Transverse colon (tissue), 4 donors: ENCODE measurements around the gene PSG2. TPM values are rescaled to one million over a fixed set of nuclear protein-coding genes. Genes with fewer than 3 reads are reported as not detected.
"Not testable (repeated sequence)": the region's sequence is repeated elsewhere in the genome, so short reads cannot be mapped to it uniquely, and the experiment has no call there.

Experiments
- DNase-seq: peaks from one replicate; pipeline ENCODE4 v3.0.0-alpha.2; 2019
- H3K27ac ChIP-seq, 4 donors: fragments of 200-600 bp; sonication (generic); 2 replicates each; pipeline ENCODE4 v1.5.1; 2016 to 2018; ENCODE audit warnings: inconsistent platforms in 4 of 4
- H3K27me3 ChIP-seq: fragments of 200-600 bp; sonication (generic); 2 replicates; pipeline ENCODE4 v1.5.1; 2017; ENCODE audit warnings: inconsistent platforms
- H3K36me3 ChIP-seq, 4 donors: fragments of 200-600 bp; sonication (generic); 2 replicates each; pipeline ENCODE4 v1.5.1; 2017 to 2019; ENCODE audit warnings: inconsistent platforms in 4 of 4
- H3K4me1 ChIP-seq, 4 donors: fragments of 200-600 bp; sonication (generic); 2 replicates each; pipeline ENCODE4 v1.5.1; 2017 to 2020; ENCODE audit warnings: inconsistent platforms in 4 of 4
- H3K4me3 ChIP-seq, 4 donors: fragments of 200-600 bp; sonication (generic); 1 replicate in 1 of 4; 2 replicates in 3 of 4; pipeline versions ENCODE4 v1.5.1 to v1.6.1; 2017 to 2019; ENCODE audit warnings: inconsistent platforms in 4 of 4
- H3K9me3 ChIP-seq, 2 donors: fragments of 200-600 bp; sonication (generic); 2 replicates each; pipeline ENCODE4 v1.5.1; 2017 to 2019; ENCODE audit warnings: inconsistent platforms in 2 of 2
- EP300 ChIP-seq: sonication (generic); formaldehyde crosslinking; IDR thresholded peaks from one replicate; pipeline ENCODE4 v1.6.1; 2017; ENCODE audit warnings: antibody characterized with exemption, low read depth
- POLR2A ChIP-seq: fragments of 450-650 bp; IDR thresholded peaks from one replicate; pipeline ENCODE4 v1.6.1; 2016; ENCODE audit warnings: antibody characterized with exemption, mild to moderate bottlenecking, moderate library complexity
- POLR2AphosphoS5 ChIP-seq, 3 donors: sonication (generic); formaldehyde crosslinking; IDR thresholded peaks; one replicate each; pipeline ENCODE4 v1.6.1; 2016; ENCODE audit warnings: antibody characterized with exemption in 3 of 3
- WGBS, 2 donors: methylation state at CpG; one replicate each; pipeline ENCODE4 v1.1.5; 2018; ENCODE audit warnings: low coverage in 1 of 2; 5-methylcytosine and 5-hydroxymethylcytosine counted together
- in situ Hi-C, 4 donors: fragments of 200-750 bp; cut with MboI; loops; one replicate each; pipeline versions ENCODE4 v1.15.0 to v1.15.1; 2017; ENCODE audit warnings: low sequenced_read_pairs in 3 of 4, low pct_ligation_motif_present in 1 of 4, low pct_unique_long_range_greater_than_20kb in 1 of 4
- intact Hi-C: fragments of 100-400 bp; cut with DNase I; formaldehyde crosslinking; loops from one replicate; pipeline ENCODE4 v1.15.1; 2023; ENCODE audit warnings: low total_unique reads
- total RNA-seq, 4 donors: library from RNA; depleted of rRNA; stranded (reverse); fragments of >200 nt; gene quantifications; one replicate each; pipeline ENCODE4 v1.1.0, GENCODE V29; 2016
- TF ChIP-seq, protein P1 (sequence below), 5 experiments: fragments of 200-600 bp in 3 of 5; fragments of 450-650 bp in 2 of 5; sonication (generic) in 3 of 5; IDR thresholded peaks; 1 replicate in 2 of 5; 2 replicates in 3 of 5; pipeline ENCODE4 v1.5.1; 2016 to 2017; ENCODE audit warnings: antibody characterized with exemption in 5 of 5, inconsistent platforms in 3 of 5, mild to moderate bottlenecking in 2 of 5, moderate library complexity in 1 of 5

The PSG2 gene
- total RNA-seq, 4 donors from 2014 or later: not detected

DNA sequence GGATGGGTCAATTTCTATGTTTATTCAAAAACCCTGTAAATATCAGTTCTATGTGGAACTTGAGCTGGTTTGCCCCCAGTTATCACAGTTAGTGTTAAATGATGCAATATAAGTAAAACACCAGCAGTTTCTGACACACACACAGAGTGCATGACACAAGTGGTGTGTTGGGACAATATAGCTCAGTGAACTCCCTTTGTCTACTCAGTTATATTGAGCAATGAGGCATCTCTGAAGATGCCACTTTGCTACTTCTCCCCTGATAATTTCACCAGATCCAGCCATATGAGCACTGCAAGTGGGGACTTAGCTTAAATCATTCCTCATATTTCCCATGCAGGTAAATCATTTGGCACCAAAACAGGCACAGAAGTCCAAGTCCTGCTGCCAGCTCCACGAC lies 33.0 kb upstream of the PSG2 start:
- DNase-seq, intact Hi-C loops, H3K27ac ChIP-seq, H3K36me3 ChIP-seq, H3K27me3 ChIP-seq, H3K4me1 ChIP-seq, in situ Hi-C loops, H3K4me3 ChIP-seq, H3K9me3 ChIP-seq: not testable (repeated sequence)
- WGBS, 2 donors: 35% methylated on average over 1 of the region's 1 CpG; no CpG with 5 or more reads in 1 of the 2 donors

GRCh38 chr19:43115064-43115463 lies 32.6 kb upstream of the PSG2 start:
- intact Hi-C loops, H3K27me3 ChIP-seq, H3K4me1 ChIP-seq, H3K27ac ChIP-seq, DNase-seq, H3K36me3 ChIP-seq, H3K9me3 ChIP-seq, in situ Hi-C loops, H3K4me3 ChIP-seq: not testable (repeated sequence)

DNA sequence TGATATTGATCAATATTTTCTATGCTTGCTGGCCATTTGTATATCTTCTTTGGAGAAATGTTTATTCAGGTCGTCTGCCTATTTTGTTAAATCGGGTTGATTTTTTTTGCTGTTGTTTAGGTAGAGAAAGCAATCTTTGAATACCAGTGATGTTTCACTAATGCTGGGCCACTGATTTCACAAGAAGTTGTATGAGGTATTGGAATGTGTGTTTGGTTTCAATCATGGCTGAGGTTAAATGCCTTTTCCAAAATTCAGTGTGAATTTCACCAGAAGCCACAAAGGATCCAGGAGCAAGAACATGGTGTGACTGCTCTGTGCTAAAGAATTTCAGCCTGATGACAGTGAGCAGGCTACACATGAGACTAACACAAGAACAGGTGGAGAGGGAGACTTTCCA lies 32.1 kb upstream of the PSG2 start:
- DNase-seq, H3K36me3 ChIP-seq, H3K27me3 ChIP-seq, in situ Hi-C loops, intact Hi-C loops, H3K9me3 ChIP-seq, H3K4me1 ChIP-seq, H3K27ac ChIP-seq, H3K4me3 ChIP-seq: not testable (repeated sequence)
- WGBS, 2 donors: 71 to 91% methylated on average over 2 of the region's 2 CpGs

GRCh38 chr19:43107401-43107800 lies 24.9 kb upstream of the PSG2 start:
- H3K27me3 ChIP-seq, H3K27ac ChIP-seq, in situ Hi-C loops, DNase-seq, H3K4me3 ChIP-seq, H3K9me3 ChIP-seq, H3K4me1 ChIP-seq, H3K36me3 ChIP-seq, intact Hi-C loops: not testable (repeated sequence)
- TF ChIP-seq POLR2AphosphoS5 (IDR thresholded peaks at IDR 0.05): peak; percentile 28 to 90 (median 67)
- WGBS, 2 donors: 65% methylated on average over 1 of the region's 1 CpG; no CpG with 5 or more reads in 1 of the 2 donors

GRCh38 chr19:43105496-43105895 lies 23.0 kb upstream of the PSG2 start:
- 55 to 82% methylated on average over 1 of the region's 1 CpG for WGBS, 2 donors
- Histone ChIP-seq H3K4me1 (no peaks in the 10 kb centered on the region), H3K4me3 (no peak overlapping the region), H3K27ac (no peak overlapping the region), H3K27me3 (no peaks in the 10 kb centered on the region), H3K9me3 (peaks cover 5 to 7% of the 10 kb centered on the region in 2 donors), H3K36me3 (no peaks in the 10 kb centered on the region)
- in situ Hi-C loops (no loop called here), intact Hi-C loops (no loop called here)
- no peak for DNase-seq
- TF ChIP-seq POLR2AphosphoS5 (IDR thresholded peaks at IDR 0.05) (no peak), POLR2A (no peak), EP300 (no peak)
- TF ChIP-seq, protein P1, sequence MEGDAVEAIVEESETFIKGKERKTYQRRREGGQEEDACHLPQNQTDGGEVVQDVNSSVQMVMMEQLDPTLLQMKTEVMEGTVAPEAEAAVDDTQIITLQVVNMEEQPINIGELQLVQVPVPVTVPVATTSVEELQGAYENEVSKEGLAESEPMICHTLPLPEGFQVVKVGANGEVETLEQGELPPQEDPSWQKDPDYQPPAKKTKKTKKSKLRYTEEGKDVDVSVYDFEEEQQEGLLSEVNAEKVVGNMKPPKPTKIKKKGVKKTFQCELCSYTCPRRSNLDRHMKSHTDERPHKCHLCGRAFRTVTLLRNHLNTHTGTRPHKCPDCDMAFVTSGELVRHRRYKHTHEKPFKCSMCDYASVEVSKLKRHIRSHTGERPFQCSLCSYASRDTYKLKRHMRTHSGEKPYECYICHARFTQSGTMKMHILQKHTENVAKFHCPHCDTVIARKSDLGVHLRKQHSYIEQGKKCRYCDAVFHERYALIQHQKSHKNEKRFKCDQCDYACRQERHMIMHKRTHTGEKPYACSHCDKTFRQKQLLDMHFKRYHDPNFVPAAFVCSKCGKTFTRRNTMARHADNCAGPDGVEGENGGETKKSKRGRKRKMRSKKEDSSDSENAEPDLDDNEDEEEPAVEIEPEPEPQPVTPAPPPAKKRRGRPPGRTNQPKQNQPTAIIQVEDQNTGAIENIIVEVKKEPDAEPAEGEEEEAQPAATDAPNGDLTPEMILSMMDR (IDR thresholded peaks at IDR 0.05): no peak

DNA sequence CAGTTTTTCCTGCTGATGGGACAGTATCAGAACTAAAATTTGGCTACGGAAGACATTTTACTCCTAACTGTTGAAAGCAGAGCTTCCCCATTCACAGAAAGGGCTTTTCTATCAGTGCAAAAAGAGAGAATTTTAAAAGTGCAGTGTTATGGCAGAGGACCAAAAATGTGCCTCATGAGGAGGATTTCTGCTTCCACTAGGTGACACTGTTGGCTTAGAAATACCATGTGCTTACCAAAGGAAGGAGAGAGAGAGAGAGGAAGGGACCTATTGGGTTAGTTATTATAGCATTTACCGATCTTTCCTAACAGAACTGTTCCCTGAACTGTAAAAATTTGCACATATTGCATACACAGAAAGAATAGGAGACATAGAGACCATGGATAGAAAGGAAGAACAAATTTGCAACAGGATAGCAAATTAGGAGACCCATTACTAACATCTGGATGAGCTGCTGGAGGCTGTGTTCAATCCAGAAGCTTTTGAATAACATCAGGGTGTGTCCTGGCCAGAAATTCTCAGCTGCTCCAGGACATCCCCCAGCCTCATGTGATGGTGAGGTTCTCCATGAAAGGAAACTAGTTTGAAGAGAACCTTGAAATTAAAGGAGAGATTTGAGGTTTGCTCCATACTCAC lies 21.8 kb upstream of the PSG2 start:
- in situ Hi-C loops, H3K36me3 ChIP-seq, H3K27me3 ChIP-seq, DNase-seq, H3K9me3 ChIP-seq, H3K4me1 ChIP-seq, H3K27ac ChIP-seq, intact Hi-C loops, H3K4me3 ChIP-seq: not testable (repeated sequence)
- WGBS, 2 donors: 71 to 76% methylated on average over 2 of the region's 2 CpGs
- TF ChIP-seq, protein P1 (IDR thresholded peaks at IDR 0.05): peak in 3 of 5 experiments; percentile 24 to 30 (median 28)
